ENCODE data around the gene UNK. TPM values are rescaled to one million over a fixed set of nuclear protein-coding genes. Genes with fewer than 3 reads are reported as not detected.

UNK gene
- total and polyA plus RNA-seq, 2 of the 13 experiments (the other 11 are each of a cell fraction or from before 2014, with no cell fraction given): 31.6 to 33.0 TPM

- TF ChIP-seq ZNF382 (CRISPR knock-in tag; IDR thresholded peaks at IDR 0.05; ENCODE audit: borderline replicate concordance) (no peak), ZNF20 (CRISPR knock-in tag; IDR thresholded peaks at IDR 0.05) (0 out of 2 replicates have a peak, but pooled peaks have one; percentile 62), TBX3 (IDR thresholded peaks at IDR 0.05; ENCODE audit: borderline replicate concordance) (no peak), FOXJ3 (CRISPR knock-in tag; IDR thresholded peaks at IDR 0.05; ENCODE audit: borderline replicate concordance) (peak; percentile 69; the same call in 1 of the 2 replicates), CBX2 (IDR thresholded peaks at IDR 0.05; ENCODE audit: low read depth, low read length) (no peak), CBX2 (CRISPR knock-in tag; IDR thresholded peaks at IDR 0.05; ENCODE audit: low read depth) (no peak), RARG (CRISPR knock-in tag; IDR thresholded peaks at IDR 0.05; ENCODE audit: low read depth) (peak; percentile 19; the same call in 1 of the 2 replicates), CCDC6 (CRISPR knock-in tag; IDR thresholded peaks at IDR 0.05) (peak; percentile 60; the same call in 1 of the 2 replicates), ZNF841 (CRISPR knock-in tag; IDR thresholded peaks at IDR 0.05; ENCODE audit: borderline replicate concordance) (no peak), HES4 (CRISPR knock-in tag; IDR thresholded peaks at IDR 0.05; ENCODE audit: borderline replicate concordance) (peak; percentile 88; the same call in 1 of the 2 replicates), ZNF343 (CRISPR knock-in tag; IDR thresholded peaks at IDR 0.05) (0 out of 2 replicates have a peak, but pooled peaks have one; percentile 7), ARHGAP35 (CRISPR knock-in tag; IDR thresholded peaks at IDR 0.05; ENCODE audit: borderline replicate concordance) (peak; percentile 51; the same call in 1 of the 2 replicates), MED1 (CRISPR knock-in tag; IDR thresholded peaks at IDR 0.05) (peak; percentile 31), NCOA2 (CRISPR knock-in tag; IDR thresholded peaks at IDR 0.05) (peak; percentile 1; the same call in 1 of the 2 replicates), GABPA (IDR thresholded peaks at IDR 0.05; ENCODE audit: low read depth, low read length) (no peak), GABPA (CRISPR knock-in tag; IDR thresholded peaks at IDR 0.05; ENCODE audit: low read depth) (peak; percentile 83), ZFP82 (CRISPR knock-in tag; IDR thresholded peaks at IDR 0.05; ENCODE audit: borderline replicate concordance) (peak; percentile 96), MYNN (CRISPR knock-in tag; IDR thresholded peaks at IDR 0.05; ENCODE audit: low read depth) (0 out of 2 replicates have a peak, but pooled peaks have one; percentile 31), IRF2 (CRISPR knock-in tag; IDR thresholded peaks at IDR 0.05) (peak; percentile 95), MAZ (IDR thresholded peaks at IDR 0.05; ENCODE audit: borderline replicate concordance, low read depth, low read length) (peak; percentile 92; the same call in 1 of the 2 replicates), MAZ (CRISPR knock-in tag; IDR thresholded peaks at IDR 0.05; ENCODE audit: low read depth) (peak; percentile 94)
- TF ChIP-seq, protein P1, sequence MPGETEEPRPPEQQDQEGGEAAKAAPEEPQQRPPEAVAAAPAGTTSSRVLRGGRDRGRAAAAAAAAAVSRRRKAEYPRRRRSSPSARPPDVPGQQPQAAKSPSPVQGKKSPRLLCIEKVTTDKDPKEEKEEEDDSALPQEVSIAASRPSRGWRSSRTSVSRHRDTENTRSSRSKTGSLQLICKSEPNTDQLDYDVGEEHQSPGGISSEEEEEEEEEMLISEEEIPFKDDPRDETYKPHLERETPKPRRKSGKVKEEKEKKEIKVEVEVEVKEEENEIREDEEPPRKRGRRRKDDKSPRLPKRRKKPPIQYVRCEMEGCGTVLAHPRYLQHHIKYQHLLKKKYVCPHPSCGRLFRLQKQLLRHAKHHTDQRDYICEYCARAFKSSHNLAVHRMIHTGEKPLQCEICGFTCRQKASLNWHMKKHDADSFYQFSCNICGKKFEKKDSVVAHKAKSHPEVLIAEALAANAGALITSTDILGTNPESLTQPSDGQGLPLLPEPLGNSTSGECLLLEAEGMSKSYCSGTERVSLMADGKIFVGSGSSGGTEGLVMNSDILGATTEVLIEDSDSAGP (CRISPR knock-in tag; IDR thresholded peaks at IDR 0.05; ENCODE audit: borderline replicate concordance): 0 out of 2 replicates have a peak, but pooled peaks have one; percentile 63
- TF ChIP-seq, protein P2, sequence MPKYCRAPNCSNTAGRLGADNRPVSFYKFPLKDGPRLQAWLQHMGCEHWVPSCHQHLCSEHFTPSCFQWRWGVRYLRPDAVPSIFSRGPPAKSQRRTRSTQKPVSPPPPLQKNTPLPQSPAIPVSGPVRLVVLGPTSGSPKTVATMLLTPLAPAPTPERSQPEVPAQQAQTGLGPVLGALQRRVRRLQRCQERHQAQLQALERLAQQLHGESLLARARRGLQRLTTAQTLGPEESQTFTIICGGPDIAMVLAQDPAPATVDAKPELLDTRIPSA (CRISPR knock-in tag; IDR thresholded peaks at IDR 0.05; ENCODE audit: borderline replicate concordance): no peak; the same call in 1 of the 2 replicates
- TF ChIP-seq, protein P3, sequence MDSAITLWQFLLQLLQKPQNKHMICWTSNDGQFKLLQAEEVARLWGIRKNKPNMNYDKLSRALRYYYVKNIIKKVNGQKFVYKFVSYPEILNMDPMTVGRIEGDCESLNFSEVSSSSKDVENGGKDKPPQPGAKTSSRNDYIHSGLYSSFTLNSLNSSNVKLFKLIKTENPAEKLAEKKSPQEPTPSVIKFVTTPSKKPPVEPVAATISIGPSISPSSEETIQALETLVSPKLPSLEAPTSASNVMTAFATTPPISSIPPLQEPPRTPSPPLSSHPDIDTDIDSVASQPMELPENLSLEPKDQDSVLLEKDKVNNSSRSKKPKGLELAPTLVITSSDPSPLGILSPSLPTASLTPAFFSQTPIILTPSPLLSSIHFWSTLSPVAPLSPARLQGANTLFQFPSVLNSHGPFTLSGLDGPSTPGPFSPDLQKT (CRISPR knock-in tag; IDR thresholded peaks at IDR 0.05; ENCODE audit: borderline replicate concordance): peak; percentile 63; the same call in 1 of the 2 replicates
- TF ChIP-seq, protein P4, sequence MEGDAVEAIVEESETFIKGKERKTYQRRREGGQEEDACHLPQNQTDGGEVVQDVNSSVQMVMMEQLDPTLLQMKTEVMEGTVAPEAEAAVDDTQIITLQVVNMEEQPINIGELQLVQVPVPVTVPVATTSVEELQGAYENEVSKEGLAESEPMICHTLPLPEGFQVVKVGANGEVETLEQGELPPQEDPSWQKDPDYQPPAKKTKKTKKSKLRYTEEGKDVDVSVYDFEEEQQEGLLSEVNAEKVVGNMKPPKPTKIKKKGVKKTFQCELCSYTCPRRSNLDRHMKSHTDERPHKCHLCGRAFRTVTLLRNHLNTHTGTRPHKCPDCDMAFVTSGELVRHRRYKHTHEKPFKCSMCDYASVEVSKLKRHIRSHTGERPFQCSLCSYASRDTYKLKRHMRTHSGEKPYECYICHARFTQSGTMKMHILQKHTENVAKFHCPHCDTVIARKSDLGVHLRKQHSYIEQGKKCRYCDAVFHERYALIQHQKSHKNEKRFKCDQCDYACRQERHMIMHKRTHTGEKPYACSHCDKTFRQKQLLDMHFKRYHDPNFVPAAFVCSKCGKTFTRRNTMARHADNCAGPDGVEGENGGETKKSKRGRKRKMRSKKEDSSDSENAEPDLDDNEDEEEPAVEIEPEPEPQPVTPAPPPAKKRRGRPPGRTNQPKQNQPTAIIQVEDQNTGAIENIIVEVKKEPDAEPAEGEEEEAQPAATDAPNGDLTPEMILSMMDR (CRISPR knock-in tag; IDR thresholded peaks at IDR 0.05): 0 out of 2 replicates have a peak, but pooled peaks have one; percentile 11
Measured at GRCh38 chr17:75784473-75785015, at the start of gene UNK (continued).

All from HepG2 (cell line).